Measurements from ENCODE around the gene KCNMA1.

DNA sequence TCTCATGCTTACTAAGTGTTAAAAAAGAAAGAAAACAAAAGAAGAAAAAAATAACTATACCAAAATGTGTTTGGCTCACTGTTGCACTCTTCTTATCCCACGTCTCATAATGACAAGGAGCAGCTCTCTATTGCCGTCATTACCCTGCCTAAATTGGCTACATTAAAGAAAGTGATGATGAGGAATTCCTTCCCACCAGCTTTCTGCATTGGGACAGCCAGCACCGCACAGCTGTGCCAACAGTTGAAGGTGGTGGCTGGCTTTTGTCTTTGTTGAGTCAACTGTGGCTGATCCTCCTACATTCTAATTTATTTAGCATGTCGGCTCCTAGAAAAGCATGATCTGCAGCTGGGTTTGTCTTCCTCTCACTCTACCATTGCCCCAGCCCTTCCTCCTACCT, 751.8 kb downstream of the KCNMA1 start:
- TF ChIP-seq CTCF (IDR thresholded peaks at IDR 0.05) (no peak), ZFX (IDR thresholded peaks at IDR 0.05; ENCODE audit: borderline replicate concordance) (no peak)

All from 22Rv1 (cell line).